ENCODE results near the gene EYS. TPM values are rescaled to one million over a fixed set of nuclear protein-coding genes. Genes with fewer than 3 reads are reported as not detected.
"Not testable (repeated sequence)": the region's sequence is repeated elsewhere in the genome, so short reads cannot be mapped to it uniquely, and the experiment has no call there.

EYS gene
- total RNA-seq, 4 donors from 2014 or later: 0.15 TPM; not detected in 3

DNA sequence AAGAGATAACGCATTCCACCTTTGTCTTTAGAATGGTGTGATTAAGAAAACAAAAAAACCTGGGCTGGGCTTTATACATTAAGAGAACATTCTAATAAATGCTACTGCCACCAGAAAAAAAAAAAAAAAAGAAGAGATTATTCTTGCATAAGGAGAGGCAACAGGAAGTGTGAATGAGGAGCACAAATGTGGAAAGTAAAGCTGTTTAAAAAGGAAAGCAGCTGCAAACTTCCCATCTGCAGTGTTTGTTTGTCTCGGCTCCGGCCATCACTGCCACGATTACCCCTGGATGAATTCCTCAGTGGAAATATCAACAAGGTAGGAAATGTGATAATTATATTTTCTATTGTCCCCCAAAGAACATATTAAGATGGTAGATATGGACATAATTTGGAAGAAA, 1847.5 kb downstream of the EYS start:
- TF ChIP-seq POLR2A (IDR thresholded peaks at IDR 0.05) (no peak), POLR2AphosphoS5 (IDR thresholded peaks at IDR 0.05) (no peak), CTCF (IDR thresholded peaks at IDR 0.05) (no peak), EP300 (IDR thresholded peaks at IDR 0.05) (no peak)
- H3K27ac ChIP-seq: no peak overlapping the region
- WGBS, 2 donors (ENCODE audit: low coverage in 1 of 2): 44% methylated on average over 4 of the region's 4 CpGs
- no peaks in the 10 kb centered on the region for H3K9me3 ChIP-seq
- no peaks in the 10 kb centered on the region for H3K27me3 ChIP-seq
- ATAC-seq: no peak
- no peaks in the 10 kb centered on the region for H3K4me1 ChIP-seq
- H3K4me3 ChIP-seq: no peak overlapping the region
- H3K36me3 ChIP-seq: no peaks in the 10 kb centered on the region

- TF ChIP-seq CTCF (IDR thresholded peaks at IDR 0.05): no peak
- no peak for TF ChIP-seq POLR2A (IDR thresholded peaks at IDR 0.05)
- no peak for ATAC-seq
- Histone ChIP-seq H3K27ac (no peak overlapping the region), H3K4me1 (no peaks in the 10 kb centered on the region), H3K27me3 (no peaks in the 10 kb centered on the region), H3K36me3 (no peaks in the 10 kb centered on the region), H3K9me3 (no peaks in the 10 kb centered on the region), H3K4me3 (no peak overlapping the region)
- WGBS, 2 donors (ENCODE audit: low coverage in 1 of 2): 33 to 78% methylated on average over 2 of the region's 2 CpGs
Measured at GRCh38 chr6:63858691-63859090, 1848.3 kb downstream of the EYS start.

DNA sequence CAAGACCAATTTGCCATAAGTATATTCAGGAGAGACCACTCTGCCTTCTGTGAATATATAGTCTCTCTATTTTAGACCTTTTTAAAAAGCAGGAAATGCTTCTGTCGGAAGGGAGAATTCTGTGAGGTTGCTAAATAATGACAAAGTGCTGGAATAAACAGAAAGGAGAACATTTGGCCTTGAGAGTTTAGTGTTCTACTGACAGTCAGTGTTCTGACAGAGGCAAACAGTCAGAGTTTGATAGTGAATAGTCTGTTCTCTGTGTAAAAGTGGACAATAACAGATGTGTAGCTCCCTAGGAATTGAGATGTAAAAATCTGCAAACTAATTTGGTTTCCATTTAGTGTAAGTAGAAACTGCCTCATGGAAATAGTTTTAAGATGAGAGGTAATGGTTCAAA, 1850.8 kb downstream of the EYS start:
- WGBS, 2 donors (ENCODE audit: low coverage in 1 of 2): 13 to 20% methylated on average over 1 of the region's 1 CpG
- TF ChIP-seq EP300 (IDR thresholded peaks at IDR 0.05) (no peak), CTCF (IDR thresholded peaks at IDR 0.05) (no peak), POLR2A (IDR thresholded peaks at IDR 0.05) (no peak)
- ATAC-seq: no peak
- no peaks in the 10 kb centered on the region for H3K36me3 ChIP-seq
- H3K27me3 ChIP-seq: no peaks in the 10 kb centered on the region
- no peaks in the 10 kb centered on the region for H3K9me3 ChIP-seq
- H3K27ac ChIP-seq: no peak overlapping the region
- H3K4me3 ChIP-seq: no peak overlapping the region
- no peaks in the 10 kb centered on the region for H3K4me1 ChIP-seq

DNA sequence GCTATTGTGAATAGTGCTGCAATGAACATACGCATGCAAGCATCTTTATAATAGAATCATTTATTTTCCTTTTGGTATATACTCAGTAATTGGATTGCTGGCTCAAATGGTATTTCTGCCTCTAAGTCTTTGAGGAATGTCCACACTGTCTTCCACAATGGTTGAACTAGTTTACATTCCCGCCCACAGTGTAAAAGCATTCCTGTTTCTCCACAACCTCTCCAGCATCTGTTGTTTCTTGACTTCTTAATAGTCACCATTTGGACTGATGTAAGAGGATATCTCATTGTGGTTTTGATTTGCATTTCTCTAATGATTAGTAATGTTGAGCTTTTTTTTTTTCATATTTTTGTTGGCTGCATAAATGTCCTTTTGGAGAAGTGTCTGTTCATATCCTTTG, 1862.7 kb downstream of the EYS start:
- ATAC-seq: no peak
- no peaks in the 10 kb centered on the region for H3K27me3 ChIP-seq
- no peaks in the 10 kb centered on the region for H3K4me1 ChIP-seq
- TF ChIP-seq CTCF (IDR thresholded peaks at IDR 0.05): no peak
- TF ChIP-seq POLR2AphosphoS5 (IDR thresholded peaks at IDR 0.05): no peak
- no peak for TF ChIP-seq EP300 (IDR thresholded peaks at IDR 0.05)
- no peak for TF ChIP-seq POLR2A (IDR thresholded peaks at IDR 0.05)
- no peak overlapping the region for H3K4me3 ChIP-seq
- no peak overlapping the region for H3K27ac ChIP-seq
- peaks cover 0 to 10% (median 0%) of the 10 kb centered on the region in 3 donors for H3K9me3 ChIP-seq
- no peaks in the 10 kb centered on the region for H3K36me3 ChIP-seq
- WGBS, 2 donors (ENCODE audit: low coverage in 1 of 2): 88% methylated on average over 2 of the region's 2 CpGs; no CpG with 5 or more reads in 1 of the 2 donors

DNA sequence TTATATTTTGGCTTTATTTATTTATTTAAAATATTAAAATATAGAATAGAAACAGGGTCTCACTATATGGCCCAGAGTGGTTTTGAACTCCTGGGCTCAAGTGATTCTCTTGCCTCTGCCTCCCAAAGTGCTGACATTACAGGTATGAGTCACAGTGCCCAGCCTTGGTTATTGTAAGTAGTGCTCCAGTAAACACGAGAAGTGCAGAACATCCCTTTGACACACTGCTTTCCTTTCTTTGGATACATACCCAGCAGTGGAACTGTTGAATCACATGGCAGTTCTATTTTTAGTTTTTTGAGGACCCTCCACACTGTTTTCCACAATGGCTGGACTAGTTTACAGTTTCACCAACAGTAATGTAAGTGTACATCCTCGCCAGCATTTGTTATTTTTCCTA, 1867.5 kb downstream of the EYS start:
- 56 to 71% methylated on average over 2 of the region's 2 CpGs for WGBS, 2 donors (ENCODE audit: low coverage in 1 of 2)

GRCh38 chr6:63828678-63829077, 1878.3 kb downstream of the EYS start:
- not testable (repeated sequence) for H3K4me1 ChIP-seq, H3K27ac ChIP-seq, H3K27me3 ChIP-seq, H3K4me3 ChIP-seq, H3K36me3 ChIP-seq, ATAC-seq
- peaks cover 0 to 30% (median 0%) of the 10 kb centered on the region in 3 donors for H3K9me3 ChIP-seq
- 86 to 91% methylated on average over 1 of the region's 1 CpG for WGBS, 2 donors (ENCODE audit: low coverage in 1 of 2)

More for the DNA sequence above, 1867.5 kb downstream of the EYS start:
- H3K27me3 ChIP-seq: no peaks in the 10 kb centered on the region
- ATAC-seq: no peak
- no peak overlapping the region for H3K4me3 ChIP-seq
- no peaks in the 10 kb centered on the region for H3K36me3 ChIP-seq
- peaks cover 0 to 5% (median 0%) of the 10 kb centered on the region in 3 donors for H3K9me3 ChIP-seq
- no peak overlapping the region for H3K27ac ChIP-seq
- no peaks in the 10 kb centered on the region for H3K4me1 ChIP-seq
- TF ChIP-seq CTCF (IDR thresholded peaks at IDR 0.05) (no peak), POLR2AphosphoS5 (IDR thresholded peaks at IDR 0.05) (no peak), EP300 (IDR thresholded peaks at IDR 0.05) (no peak), POLR2A (IDR thresholded peaks at IDR 0.05) (no peak)

Measured in gastroesophageal sphincter (tissue), 4 donors.